GM18873 (cell line): ENCODE measurements around the gene GALNT10.
A peak's percentile ranks its signal among the peaks of the same experiment; 100 is the strongest.

Experiments used
- ATAC-seq: cut with Tn5 transposase; IDR thresholded peaks from one replicate; pipeline ENCODE4 v1.9.1; 2021; ENCODE audit warnings: mild to moderate bottlenecking, moderate library complexity, moderate number of reproducible peaks; ENCODE audit not compliant: unreplicated experiment, low FRiP score

The GALNT10 gene

DNA sequence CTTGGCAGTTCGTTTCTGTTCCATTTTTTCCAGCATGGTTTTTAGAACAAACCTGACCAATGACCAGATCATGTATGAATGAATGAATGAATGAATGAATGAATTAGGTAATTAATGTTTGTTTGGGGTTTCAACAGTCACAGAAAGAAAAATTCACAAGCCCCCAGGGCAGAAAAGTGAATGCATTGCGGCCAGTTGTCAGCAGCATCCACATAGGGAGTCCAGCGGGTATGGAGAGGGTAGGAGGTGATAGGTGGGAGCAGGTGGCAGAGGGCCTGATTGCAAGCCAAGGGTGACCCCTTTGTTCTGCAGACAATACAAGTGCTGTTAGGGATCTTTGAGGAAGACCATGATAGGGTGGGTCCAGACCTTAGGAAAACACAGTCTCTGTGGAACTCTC lies 205.6 kb downstream of the GALNT10 start:
- ATAC-seq: no peak

- no peak for ATAC-seq
These were observed 207.3 kb downstream of the GALNT10 start for GRCh38 chr5:154397652-154398406.

DNA sequence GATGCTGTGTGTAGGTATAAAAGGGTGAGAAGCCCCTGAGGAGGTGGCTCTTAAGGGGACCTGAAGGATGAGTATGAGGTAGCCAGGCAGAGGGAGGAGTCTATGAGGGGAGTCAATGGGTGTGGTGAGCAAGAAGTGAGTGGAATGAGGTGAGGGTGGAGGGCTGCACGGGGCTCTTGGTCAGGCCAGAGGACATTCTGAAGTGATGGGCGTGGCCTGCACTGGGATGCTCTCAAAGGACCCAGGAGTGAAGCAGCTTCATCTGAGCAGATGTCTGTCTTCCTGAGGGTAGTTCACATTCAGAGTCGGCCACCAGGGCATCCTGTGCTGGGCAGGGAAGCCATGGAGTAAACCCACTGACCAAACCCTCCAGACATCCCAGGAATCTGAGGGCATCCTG lies 210.1 kb downstream of the GALNT10 start:
- ATAC-seq: no peak

GRCh38 chr5:154401355-154401754 lies 210.8 kb downstream of the GALNT10 start:
- ATAC-seq: no peak

GRCh38 chr5:154401931-154402330 lies 211.4 kb downstream of the GALNT10 start:
- ATAC-seq: no peak

- ATAC-seq: no peak
These were observed 212.1 kb downstream of the GALNT10 start for GRCh38 chr5:154402611-154403010.

- no peak for ATAC-seq
These were observed 212.7 kb downstream of the GALNT10 start for GRCh38 chr5:154403234-154403633.

DNA sequence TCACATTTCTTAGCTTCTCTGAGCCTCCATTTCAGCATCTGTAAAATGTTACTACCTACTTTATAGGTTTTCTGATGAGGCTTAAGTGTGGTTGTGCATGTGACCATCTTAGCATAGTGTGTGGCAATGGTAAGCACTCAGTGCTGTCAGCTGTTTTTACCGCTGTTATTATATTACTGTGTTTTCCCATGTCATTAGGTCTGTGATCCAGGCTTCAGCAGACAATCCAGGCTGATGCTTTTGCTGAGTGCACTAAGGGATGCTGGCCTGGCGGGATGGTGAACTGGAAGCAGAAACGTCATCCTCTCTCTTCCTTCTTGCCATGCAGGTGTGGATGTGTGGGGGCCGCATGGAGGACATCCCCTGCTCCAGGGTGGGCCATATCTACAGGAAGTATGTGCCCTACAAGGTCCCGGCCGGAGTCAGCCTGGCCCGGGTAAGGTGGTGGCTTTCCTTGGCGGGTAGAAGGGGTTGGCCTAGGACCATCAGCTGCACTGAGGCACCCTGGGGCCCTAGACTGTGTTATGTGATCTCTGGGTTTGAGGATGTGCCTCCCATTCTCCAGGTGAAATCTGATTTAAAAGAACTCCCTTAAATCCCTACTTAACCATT lies 213.3 kb downstream of the GALNT10 start:
- no peak for ATAC-seq

- ATAC-seq: peak; percentile 86
These were observed 214.7 kb downstream of the GALNT10 start for GRCh38 chr5:154405078-154405792.

DNA sequence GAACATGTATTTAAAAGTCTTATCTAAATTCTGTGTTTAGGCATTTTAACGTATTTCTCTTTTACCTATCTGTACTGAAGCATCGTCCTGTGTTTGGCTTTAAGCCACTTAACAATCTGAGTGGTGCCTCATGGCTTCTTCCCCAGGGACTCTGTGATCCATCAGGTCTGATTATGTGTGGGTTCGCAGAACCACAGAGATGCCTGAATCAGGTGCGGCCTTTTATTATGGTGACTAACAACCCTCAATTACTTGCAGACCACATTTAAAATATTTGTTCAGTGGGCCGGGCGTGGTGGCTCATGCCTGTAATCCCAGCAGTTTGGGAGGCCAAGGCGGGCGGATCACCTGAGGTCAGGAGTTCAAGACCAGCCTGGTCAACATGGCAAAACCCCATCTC lies 215.7 kb downstream of the GALNT10 start:
- no peak for ATAC-seq

DNA sequence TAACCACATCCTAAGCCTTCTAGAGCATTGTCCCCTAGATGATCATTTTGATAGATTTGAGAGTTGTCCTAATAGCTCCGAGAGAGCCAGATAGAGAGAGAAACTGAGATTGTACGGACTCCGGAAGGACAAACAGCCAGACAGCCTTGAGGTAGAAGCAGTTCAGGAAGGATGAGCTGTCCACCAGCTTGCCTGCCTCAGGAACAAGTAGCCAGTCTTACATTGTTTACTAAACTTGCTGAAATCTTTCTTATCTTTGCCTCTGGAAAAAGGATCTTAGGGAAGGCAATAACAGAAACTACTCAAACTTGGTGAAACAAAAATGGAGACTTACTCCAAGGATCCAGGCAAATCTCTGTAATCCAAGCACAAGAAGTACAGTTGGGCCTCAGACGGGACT lies 216.3 kb downstream of the GALNT10 start:
- no peak for ATAC-seq

DNA sequence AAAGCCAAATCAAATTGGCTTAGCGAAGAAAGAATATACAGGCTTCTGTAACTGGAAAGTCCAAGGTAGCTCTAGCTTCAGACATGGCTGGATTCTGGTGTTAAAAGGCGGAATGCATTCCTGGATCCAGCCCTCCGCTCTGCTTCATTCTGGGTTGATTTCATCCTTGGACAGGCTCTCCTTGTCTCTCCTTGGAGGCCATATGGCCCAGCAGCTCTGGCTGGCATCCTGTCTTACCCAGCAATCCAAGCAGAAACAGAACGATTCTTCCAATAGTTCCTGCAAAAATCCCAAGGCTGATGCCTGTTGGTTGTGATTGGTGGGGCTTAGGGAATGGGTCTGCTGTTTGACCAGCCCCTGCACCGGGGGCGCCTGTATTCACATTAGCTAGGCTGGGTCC lies 218.3 kb downstream of the GALNT10 start:
- ATAC-seq: no peak

DNA sequence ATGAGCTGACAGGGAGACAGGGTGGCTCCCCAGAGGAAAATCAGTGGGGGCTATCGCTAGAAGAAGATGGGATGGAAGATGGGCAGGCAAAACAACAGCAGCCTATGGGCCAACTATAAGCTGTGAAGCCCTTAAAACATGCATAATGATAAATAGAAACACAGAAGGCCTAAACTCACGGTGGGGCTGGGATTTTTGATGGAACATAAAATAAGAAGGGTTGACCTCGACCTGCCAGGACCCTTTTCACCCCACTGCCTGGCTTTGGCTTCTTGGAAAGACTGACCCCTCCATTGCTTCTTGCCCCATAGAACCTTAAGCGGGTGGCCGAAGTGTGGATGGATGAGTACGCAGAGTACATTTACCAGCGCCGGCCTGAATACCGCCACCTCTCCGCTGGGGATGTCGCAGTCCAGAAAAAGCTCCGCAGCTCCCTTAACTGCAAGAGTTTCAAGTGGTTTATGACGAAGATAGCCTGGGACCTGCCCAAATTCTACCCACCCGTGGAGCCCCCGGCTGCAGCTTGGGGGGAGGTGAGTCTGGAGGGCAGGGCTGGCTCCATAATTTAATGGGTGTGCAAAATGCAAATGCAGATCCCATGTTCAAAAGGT lies 218.8 kb downstream of the GALNT10 start:
- ATAC-seq: no peak

- no peak for ATAC-seq
These were observed 219.5 kb downstream of the GALNT10 start for GRCh38 chr5:154410008-154410407.

- ATAC-seq: no peak
These were observed 220.3 kb downstream of the GALNT10 start for GRCh38 chr5:154410786-154411185.

- no peak for ATAC-seq
These were observed 220.8 kb downstream of the GALNT10 start for GRCh38 chr5:154411338-154411737.

DNA sequence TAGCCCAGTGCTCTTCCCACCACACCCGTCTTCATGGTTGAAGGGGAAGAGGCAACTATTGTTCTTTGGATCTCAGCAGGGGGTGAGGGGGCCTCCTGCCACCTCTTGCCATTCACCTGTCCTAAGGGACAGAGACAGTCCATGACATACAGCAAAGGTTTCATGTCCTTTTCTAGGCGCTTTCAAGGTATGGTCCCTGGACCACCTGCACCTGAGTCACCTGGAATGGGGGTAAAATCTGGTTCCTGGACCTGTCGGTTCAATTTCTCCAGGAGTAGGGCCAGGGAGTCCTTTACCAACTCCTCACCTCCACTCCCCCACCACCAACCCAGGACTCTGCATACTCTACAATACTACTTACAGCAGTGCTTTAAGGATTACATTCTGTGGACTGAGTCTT lies 221.8 kb downstream of the GALNT10 start:
- no peak for ATAC-seq

DNA sequence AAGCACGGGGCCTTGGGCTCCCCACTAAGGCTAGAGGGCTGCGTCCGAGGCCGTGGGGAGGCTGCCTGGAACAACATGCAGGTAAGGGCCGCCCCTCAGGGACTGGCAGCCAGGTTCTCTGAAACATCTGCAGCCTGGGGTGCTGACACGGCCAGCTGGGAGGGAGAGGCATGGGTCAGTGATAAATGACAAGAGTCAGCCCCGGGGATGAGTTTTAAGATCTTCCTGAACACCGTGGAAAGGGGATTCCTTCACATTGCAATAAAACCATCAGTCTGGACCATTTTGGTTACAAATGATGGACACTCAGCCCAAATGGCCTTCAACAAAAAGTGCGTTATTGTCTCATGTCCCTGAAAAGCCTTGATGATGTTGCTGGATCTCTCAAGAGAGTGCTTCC lies 222.4 kb downstream of the GALNT10 start:
- ATAC-seq: no peak

DNA sequence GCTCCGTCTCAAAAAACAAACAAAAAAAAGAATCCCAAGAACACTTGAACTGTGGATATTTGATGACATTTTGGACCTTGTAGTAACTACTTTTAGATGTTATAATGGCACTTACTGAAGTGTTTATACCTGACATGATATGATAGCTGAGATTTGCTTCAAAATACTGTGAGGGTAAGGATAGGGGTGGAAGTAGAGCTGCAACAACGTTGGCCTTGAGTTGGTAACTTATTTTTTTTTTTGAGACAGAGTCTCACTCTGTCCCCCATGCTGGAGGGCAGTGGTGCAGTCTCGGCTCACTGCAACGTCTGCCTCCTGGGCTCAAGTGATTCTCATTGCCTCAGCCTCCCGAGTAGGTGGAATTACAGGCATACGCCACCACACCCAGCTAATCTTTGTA lies 224.6 kb downstream of the GALNT10 start:
- ATAC-seq: no peak

- no peak for ATAC-seq
These were observed 227.8 kb downstream of the GALNT10 start for GRCh38 chr5:154418344-154418820.

DNA sequence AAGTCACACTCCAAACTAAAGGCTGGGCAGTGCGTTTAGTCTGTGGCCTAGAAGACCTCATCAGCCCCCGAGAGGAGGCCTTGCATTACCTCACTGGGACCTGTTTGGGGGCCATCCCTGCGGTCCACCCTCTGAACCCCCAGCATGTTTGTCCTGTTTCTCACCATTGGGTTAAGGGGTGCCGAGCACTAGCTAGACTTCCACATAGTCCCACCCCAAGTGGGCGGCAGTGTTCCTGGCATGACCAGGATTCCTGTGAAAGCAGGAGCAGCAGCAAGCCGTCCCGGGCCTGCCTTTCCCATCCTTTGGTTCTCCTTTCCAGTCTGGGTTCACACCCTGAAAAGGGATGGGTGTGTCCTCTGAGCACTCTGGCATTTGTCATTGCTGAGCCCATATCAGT lies 228.7 kb downstream of the GALNT10 start:
- no peak for ATAC-seq
